Naive thymus-derived CD4-positive, alpha-beta T cell (primary cell): ENCODE results near the gene PIGN. TPM values are rescaled to one million over a fixed set of nuclear protein-coding genes. Genes with fewer than 3 reads are reported as not detected.

Experiments
- ATAC-seq: fragments of 150-1000 bp; cut with Tn5 transposase; 2 replicates; pipeline ENCODE4 v1.10.0; 2021; ENCODE audit warnings: mild to moderate bottlenecking, moderate library complexity
- CTCF ChIA-PET: fragments of 350-600 bp; sonication (Branson Sonifier 250); formaldehyde crosslinking; loops from one replicate; lab custom pipeline; 2021; ENCODE audit warnings: antibody characterized with exemption; lab: Charles Lee
- POLR2A ChIA-PET: fragments of 350-600 bp; sonication (Branson Sonifier 250); formaldehyde crosslinking; loops from one replicate; lab custom pipeline; 2021; ENCODE audit warnings: antibody characterized with exemption, inconsistent platforms; lab: Charles Lee
- DNase-seq, 9 donors: peaks; one replicate each; pipeline versions ENCODE4 v3.0.0 to v3.0.0-alpha.2; 2020 to 2022; ENCODE audit warnings: mixed read lengths in 1 of 9
- H3K27ac ChIP-seq: one replicate; pipeline ENCODE4 v1.7.0; 2013; ENCODE audit warnings: mild to moderate bottlenecking, low read depth, low read length, moderate library complexity
- H3K27me3 ChIP-seq, 2 donors: one replicate each; pipeline ENCODE4 v1.7.0; 2013; ENCODE audit warnings: low read length in 2 of 2, mild to moderate bottlenecking in 2 of 2, moderate library complexity in 2 of 2; ENCODE audit not compliant: control insufficient read depth in 2 of 2, insufficient read depth in 2 of 2
- H3K36me3 ChIP-seq, 3 experiments: 1 replicate in 2 of 3; 2 replicates in 1 of 3; pipeline ENCODE4 v1.7.0; 2013; ENCODE audit warnings: low read length in 3 of 3, mild to moderate bottlenecking in 3 of 3, moderate library complexity in 1 of 3; ENCODE audit not compliant: insufficient read depth in 3 of 3, control insufficient read depth in 2 of 3
- H3K4me1 ChIP-seq, 2 donors: one replicate each; pipeline ENCODE4 v1.7.0; 2013; ENCODE audit warnings: low read length in 2 of 2, mild to moderate bottlenecking in 2 of 2, moderate library complexity in 1 of 2; ENCODE audit not compliant: control insufficient read depth in 2 of 2, insufficient read depth in 2 of 2
- H3K4me3 ChIP-seq: 2 replicates; pipeline ENCODE4 v1.7.0; 2013; ENCODE audit warnings: mild to moderate bottlenecking, low read length
- H3K9me3 ChIP-seq, 3 experiments: 1 replicate in 2 of 3; 2 replicates in 1 of 3; pipeline ENCODE4 v1.7.0; 2013; ENCODE audit warnings: low read length in 3 of 3; ENCODE audit not compliant: control insufficient read depth in 2 of 3
- H3K27ac Mint-ChIP-seq, 9 donors: one replicate each; pipeline ENCODE4 v1.8.0; 2020 to 2022; ENCODE audit warnings: mixed read lengths in 9 of 9, mild to moderate bottlenecking in 8 of 9, moderate library complexity in 5 of 9, inconsistent platforms in 2 of 9
- H3K27me3 Mint-ChIP-seq, 5 donors: one replicate each; pipeline ENCODE4 v1.8.0; 2021 to 2022; ENCODE audit warnings: mixed read lengths in 5 of 5, mild to moderate bottlenecking in 1 of 5
- H3K36me3 Mint-ChIP-seq, 5 donors: one replicate each; pipeline ENCODE4 v1.8.0; 2020 to 2022; ENCODE audit warnings: mixed read lengths in 5 of 5, mild to moderate bottlenecking in 3 of 5, inconsistent platforms in 1 of 5
- H3K4me1 Mint-ChIP-seq, 7 donors: one replicate each; pipeline ENCODE4 v1.8.0; 2020 to 2022; ENCODE audit warnings: mixed read lengths in 7 of 7, mild to moderate bottlenecking in 3 of 7, inconsistent platforms in 1 of 7
- H3K4me3 Mint-ChIP-seq, 10 donors: one replicate each; pipeline ENCODE4 v1.8.0; 2020 to 2022; ENCODE audit warnings: mild to moderate bottlenecking in 10 of 10, mixed read lengths in 10 of 10, moderate library complexity in 6 of 10, inconsistent platforms in 2 of 10
- H3K9me3 Mint-ChIP-seq, 11 donors: one replicate each; pipeline ENCODE4 v1.8.0; 2020 to 2022; ENCODE audit warnings: mixed read lengths in 11 of 11, mild to moderate bottlenecking in 4 of 11, inconsistent platforms in 1 of 11, moderate library complexity in 1 of 11
- intact Hi-C, 2 donors: fragments of 100-400 bp; cut with micrococcal nuclease; formaldehyde crosslinking; loops; one replicate each; pipeline ENCODE4 v1.15.1; 2023
- polyA plus RNA-seq, 2 donors: library from polyadenylated mRNA; unstranded; fragments of 300-500 nt; fragmentation: Illumina TruSeq; gene quantifications; one replicate each; pipeline ENCODE4 v1.2.3, GENCODE V29; 2021
- total RNA-seq, 6 experiments: library from RNA in 5 of 6; stranded (reverse) in 5 of 6; gene quantifications; 1 replicate in 5 of 6; 2 replicates in 1 of 6; pipeline ENCODE4 v1.2.3 and lab custom pipeline; 2021 to 2026

Gene PIGN
- total and polyA plus RNA-seq, 7 experiments from 2014 or later: 15.5 to 29.8 (median 21.4) TPM

DNA sequence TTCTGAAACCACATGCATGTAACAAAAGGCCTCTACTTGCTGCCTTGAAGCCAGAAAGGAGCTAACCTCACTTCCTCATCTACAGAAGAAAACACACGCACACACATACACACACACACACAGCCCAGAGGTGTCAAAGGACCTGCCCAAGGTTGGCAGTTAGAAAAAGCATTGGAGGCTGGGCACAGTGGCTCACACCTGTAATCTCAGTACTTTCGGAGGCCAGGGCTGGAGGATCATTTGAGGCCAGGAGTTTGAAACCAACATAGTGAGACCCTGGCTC, 168.2 kb downstream of the PIGN start:
- Histone ChIP-seq H3K4me1 (no peaks in the 10 kb centered on the region), H3K4me3 (no peak overlapping the region), H3K36me3 (no peaks in the 10 kb centered on the region), H3K9me3 (no peaks in the 10 kb centered on the region), H3K27ac (no peak overlapping the region), H3K27me3 (no peaks in the 10 kb centered on the region)
- peaks cover 0 to 3% (median 0%) of the 10 kb centered on the region in 11 donors for H3K9me3 Mint-ChIP-seq
- intact Hi-C loops: no loop called here
- H3K4me1 Mint-ChIP-seq: peaks cover 0 to 5% (median 3%) of the 10 kb centered on the region in 7 donors
- peaks cover 0 to 4% (median 0%) of the 10 kb centered on the region in 5 donors for H3K36me3 Mint-ChIP-seq
- CTCF ChIA-PET: no interaction called here
- H3K27me3 Mint-ChIP-seq: peaks cover 0 to 8% (median 3%) of the 10 kb centered on the region in 5 donors
- POLR2A ChIA-PET: no interaction called here
- H3K4me3 Mint-ChIP-seq: no peak overlapping the region
- DNase-seq: peak in 2 of 9 donors; percentile 3 to 10
- no peak overlapping the region for H3K27ac Mint-ChIP-seq
- no peak for ATAC-seq

DNA sequence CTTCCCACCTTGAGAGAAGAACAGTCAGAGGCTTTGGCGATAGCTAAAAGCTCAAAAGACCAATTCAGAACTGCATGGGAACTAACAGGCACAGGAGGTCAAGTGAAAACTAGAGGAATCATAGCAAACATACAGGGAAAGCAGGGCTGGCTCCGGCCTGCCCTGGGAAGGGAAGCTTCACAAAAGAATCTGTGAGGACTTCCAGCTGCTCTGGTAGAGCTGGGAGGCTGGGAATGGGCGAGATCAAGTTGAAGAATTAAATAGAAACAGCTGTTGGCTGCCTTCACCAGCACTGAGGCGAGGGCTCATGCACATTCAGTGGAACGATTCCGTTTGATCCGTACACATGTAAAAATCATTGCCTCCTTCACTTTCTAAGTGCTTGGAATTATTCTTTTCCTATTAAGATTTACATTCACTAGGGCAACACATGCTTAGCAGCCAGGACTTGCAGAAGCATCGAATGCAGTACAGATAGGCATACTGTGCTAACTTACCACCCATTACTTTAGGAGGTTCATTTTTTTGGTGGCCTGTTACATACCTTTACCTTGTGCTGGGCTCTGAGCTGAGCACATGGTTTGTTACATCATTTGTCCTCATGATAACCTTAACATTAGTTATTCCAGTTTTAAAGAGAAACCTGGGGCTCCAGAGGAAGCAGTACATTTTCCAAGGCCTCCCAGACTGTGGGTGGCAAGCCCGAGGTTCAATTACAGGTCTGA, 168.7 kb downstream of the PIGN start:
- peaks cover 0 to 5% (median 3%) of the 10 kb centered on the region in 7 donors for H3K4me1 Mint-ChIP-seq
- DNase-seq: no peak
- Histone ChIP-seq H3K4me1 (no peaks in the 10 kb centered on the region), H3K36me3 (no peaks in the 10 kb centered on the region), H3K27ac (no peak overlapping the region), H3K9me3 (no peaks in the 10 kb centered on the region), H3K4me3 (no peak overlapping the region), H3K27me3 (no peaks in the 10 kb centered on the region)
- POLR2A ChIA-PET: interaction anchor here (0.7 kb wide), 1 partner anchor 14 kb away, joined by 3 read pairs; no protein-coding TSS in a partner anchor
- H3K27ac Mint-ChIP-seq: no peak overlapping the region
- H3K9me3 Mint-ChIP-seq: peaks cover 0 to 3% (median 0%) of the 10 kb centered on the region in 11 donors
- H3K4me3 Mint-ChIP-seq: no peak overlapping the region
- no peak for ATAC-seq
- intact Hi-C loops: no loop called here
- CTCF ChIA-PET: no interaction called here
- peaks cover 0 to 4% (median 3%) of the 10 kb centered on the region in 5 donors for H3K27me3 Mint-ChIP-seq
- H3K36me3 Mint-ChIP-seq: peaks cover 0 to 4% (median 0%) of the 10 kb centered on the region in 5 donors

GRCh38 chr18:62017618-62018017, 169.2 kb downstream of the PIGN start:
- CTCF ChIA-PET: no interaction called here
- no peaks in the 10 kb centered on the region for H3K4me1 ChIP-seq
- H3K27me3 ChIP-seq: no peaks in the 10 kb centered on the region
- peaks cover 0 to 3% (median 0%) of the 10 kb centered on the region in 11 donors for H3K9me3 Mint-ChIP-seq
- H3K4me1 Mint-ChIP-seq: peaks cover 0 to 5% (median 3%) of the 10 kb centered on the region in 7 donors
- intact Hi-C loops: no loop called here
- peaks cover 0 to 4% (median 3%) of the 10 kb centered on the region in 5 donors for H3K27me3 Mint-ChIP-seq
- no peak for ATAC-seq
- no peaks in the 10 kb centered on the region for H3K36me3 ChIP-seq
- peaks cover 0 to 4% (median 0%) of the 10 kb centered on the region in 5 donors for H3K36me3 Mint-ChIP-seq
- no peaks in the 10 kb centered on the region for H3K9me3 ChIP-seq
- no peak overlapping the region for H3K27ac ChIP-seq
- peak overlapping the region in 1 of 9 donors; percentile 5 for H3K27ac Mint-ChIP-seq
- H3K4me3 ChIP-seq: no peak overlapping the region
- POLR2A ChIA-PET: interaction anchor here (0.7 kb wide), 1 partner anchor 15 kb away, joined by 3 read pairs; no protein-coding TSS in a partner anchor
- H3K4me3 Mint-ChIP-seq: no peak overlapping the region
- DNase-seq: no peak

- Histone ChIP-seq H3K27me3 (no peaks in the 10 kb centered on the region), H3K36me3 (no peaks in the 10 kb centered on the region), H3K27ac (no peak overlapping the region), H3K9me3 (no peaks in the 10 kb centered on the region), H3K4me1 (no peaks in the 10 kb centered on the region), H3K4me3 (no peak overlapping the region)
- DNase-seq (no peak), ATAC-seq (no peak)
- Mint-ChIP-seq H3K4me3 (no peak overlapping the region), H3K27me3 (peaks cover 5 to 14% (median 8%) of the 10 kb centered on the region in 5 donors), H3K4me1 (peaks cover 0 to 2% (median 0%) of the 10 kb centered on the region in 7 donors), H3K27ac (no peak overlapping the region), H3K36me3 (peaks cover 0 to 6% (median 2%) of the 10 kb centered on the region in 5 donors), H3K9me3 (peaks cover under 1 to 8% (median 4%) of the 10 kb centered on the region in 11 donors)
- intact Hi-C loops: no loop called here
- CTCF ChIA-PET: no interaction called here
- POLR2A ChIA-PET: no interaction called here
Measured at GRCh38 chr18:62011416-62011815, 175.4 kb downstream of the PIGN start.

- no peak for ATAC-seq
- CTCF ChIA-PET: no interaction called here
- peaks cover 0 to 2% (median 0%) of the 10 kb centered on the region in 7 donors for H3K4me1 Mint-ChIP-seq
- Histone ChIP-seq H3K4me1 (no peaks in the 10 kb centered on the region), H3K9me3 (no peaks in the 10 kb centered on the region), H3K36me3 (no peaks in the 10 kb centered on the region), H3K27me3 (no peaks in the 10 kb centered on the region), H3K27ac (no peak overlapping the region), H3K4me3 (no peak overlapping the region)
- H3K27me3 Mint-ChIP-seq: peaks cover 5 to 16% (median 8%) of the 10 kb centered on the region in 5 donors
- peaks cover 6 to 22% (median 9%) of the 10 kb centered on the region in 11 donors for H3K9me3 Mint-ChIP-seq
- no peak overlapping the region for H3K4me3 Mint-ChIP-seq
- POLR2A ChIA-PET: no interaction called here
- no peak for DNase-seq
- H3K27ac Mint-ChIP-seq: no peak overlapping the region
- peaks cover 0 to 10% (median 9%) of the 10 kb centered on the region in 5 donors for H3K36me3 Mint-ChIP-seq
- intact Hi-C loops: no loop called here
Measured at GRCh38 chr18:62009521-62009920, 177.3 kb downstream of the PIGN start.

DNA sequence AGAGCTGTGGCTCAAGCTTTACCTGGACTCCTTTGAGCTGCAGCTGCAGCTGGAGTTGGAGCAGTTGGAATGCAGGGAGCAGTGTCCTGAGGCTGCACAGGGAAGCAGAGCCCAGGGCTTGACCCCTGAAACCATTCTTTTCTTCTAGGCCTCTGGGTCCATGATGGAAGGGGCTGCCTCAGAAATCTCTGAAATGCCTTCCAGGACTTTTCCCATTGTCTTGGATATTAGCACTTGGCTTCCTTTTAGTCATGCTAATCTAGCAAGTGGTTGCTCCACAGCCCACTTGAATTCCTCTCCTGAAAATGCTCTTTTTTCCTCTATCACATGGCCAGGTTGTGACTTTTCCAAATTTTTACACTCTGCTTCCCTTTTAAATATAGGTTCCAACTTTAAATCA, 185.5 kb downstream of the PIGN start:
- Mint-ChIP-seq H3K27me3 (peaks cover 0 to 12% (median 3%) of the 10 kb centered on the region in 5 donors), H3K27ac (no peak overlapping the region), H3K36me3 (peaks cover 0 to 20% (median 11%) of the 10 kb centered on the region in 5 donors), H3K4me3 (no peak overlapping the region), H3K4me1 (peaks cover 0 to 8% (median 3%) of the 10 kb centered on the region in 7 donors), H3K9me3 (peaks cover 3 to 41% (median 20%) of the 10 kb centered on the region in 11 donors)
- Histone ChIP-seq H3K4me3 (no peak overlapping the region), H3K36me3 (no peaks in the 10 kb centered on the region), H3K27me3 (no peaks in the 10 kb centered on the region), H3K27ac (no peak overlapping the region), H3K9me3 (peaks cover 0 to 5% (median 0%) of the 10 kb centered on the region in 3 experiments), H3K4me1 (no peaks in the 10 kb centered on the region)
- ATAC-seq (no peak), DNase-seq (no peak)
- CTCF ChIA-PET: no interaction called here
- POLR2A ChIA-PET: no interaction called here
- intact Hi-C loops: no loop called here
